Sigmoid colon (tissue), 7 donors: ENCODE results near the gene C14orf119. TPM values are rescaled to one million over a fixed set of nuclear protein-coding genes. Genes with fewer than 3 reads are reported as not detected.

Experiments
- DNase-seq: peaks from one replicate; pipeline ENCODE4 v3.0.0-alpha.2; 2019
- H3K27ac ChIP-seq, 4 donors: fragments of 200-600 bp; sonication (generic); one replicate each; pipeline ENCODE4 v1.5.1; 2016 to 2019; ENCODE audit warnings: mild to moderate bottlenecking in 1 of 4
- H3K27me3 ChIP-seq, 3 donors: fragments of 200-600 bp; sonication (generic); one replicate each; pipeline ENCODE4 v1.5.1; 2019; ENCODE audit warnings: mild to moderate bottlenecking in 1 of 3
- H3K36me3 ChIP-seq, 4 donors: fragments of 200-600 bp; sonication (generic); one replicate each; pipeline ENCODE4 v1.5.1; 2016 to 2019
- H3K4me1 ChIP-seq, 4 donors: fragments of 200-600 bp; sonication (generic); one replicate each; pipeline ENCODE4 v1.5.1; 2017 to 2019
- H3K4me3 ChIP-seq, 4 donors: fragments of 200-600 bp; sonication (generic); one replicate each; pipeline ENCODE4 v1.5.1; 2017 to 2019; ENCODE audit warnings: mild to moderate bottlenecking in 2 of 4, moderate library complexity in 1 of 4
- H3K9me3 ChIP-seq, 4 donors: fragments of 200-600 bp in 3 of 4; sonication (generic) in 3 of 4; one replicate each; pipeline versions ENCODE4 v1.5.1 to v1.6.1; 2013 to 2019
- EP300 ChIP-seq, 4 donors: sonication (generic); formaldehyde crosslinking; IDR thresholded peaks; one replicate each; pipeline ENCODE4 v1.6.1; 2017; ENCODE audit warnings: antibody characterized with exemption in 4 of 4
- POLR2A ChIP-seq, 2 donors: fragments of 450-650 bp; IDR thresholded peaks; one replicate each; pipeline ENCODE4 v1.6.1; 2016; ENCODE audit warnings: antibody characterized with exemption in 2 of 2, mild to moderate bottlenecking in 2 of 2, moderate library complexity in 2 of 2
- POLR2AphosphoS5 ChIP-seq, 4 donors: sonication (generic); formaldehyde crosslinking; IDR thresholded peaks; one replicate each; pipeline ENCODE4 v1.6.1; 2017; ENCODE audit warnings: antibody characterized with exemption in 4 of 4
- WGBS, 2 donors: extraction: QIAGEN DNeasy Blood & Tissue Kit; methylation state at CpG; one replicate each; pipeline ENCODE4 v1.1.7; 2013; 5-methylcytosine and 5-hydroxymethylcytosine counted together
- intact Hi-C: fragments of 100-400 bp; cut with DNase I; formaldehyde crosslinking; loops from one replicate; pipeline ENCODE4 v1.15.1; 2023
- polyA plus RNA-seq, 3 donors: library from polyadenylated mRNA; stranded (reverse); fragments of 200-250 nt; gene quantifications; one replicate each; pipeline ENCODE4 v1.2.3, GENCODE V29; 2013
- total RNA-seq, 4 donors: library from RNA; depleted of rRNA; stranded (reverse); fragments of >200 nt; gene quantifications; one replicate each; pipeline ENCODE4 v1.1.0, GENCODE V29; 2016
- TF ChIP-seq, protein P1 (sequence below), 4 experiments: fragments of 450-650 bp in 3 of 4; fragments of 200-600 bp in 1 of 4; IDR thresholded peaks; one replicate each; pipeline ENCODE4 v1.5.1; 2016 to 2019; ENCODE audit warnings: antibody characterized with exemption in 4 of 4, mild to moderate bottlenecking in 3 of 4, moderate library complexity in 2 of 4
- donor health status: healthy with polysubstance abuse.
- donor health status: Bipolar disorder and iron deficiency.
- donor health status: healthy.

The C14orf119 gene
- total and polyA plus RNA-seq, 7 donors, result 22.4 to 94.3 (median 38.9) TPM

GRCh38 chr14:23097786-23098185 lies 2.5 kb downstream of the C14orf119 start:
- TF ChIP-seq POLR2A (IDR thresholded peaks at IDR 0.05), result no peak
- TF ChIP-seq, protein P1, sequence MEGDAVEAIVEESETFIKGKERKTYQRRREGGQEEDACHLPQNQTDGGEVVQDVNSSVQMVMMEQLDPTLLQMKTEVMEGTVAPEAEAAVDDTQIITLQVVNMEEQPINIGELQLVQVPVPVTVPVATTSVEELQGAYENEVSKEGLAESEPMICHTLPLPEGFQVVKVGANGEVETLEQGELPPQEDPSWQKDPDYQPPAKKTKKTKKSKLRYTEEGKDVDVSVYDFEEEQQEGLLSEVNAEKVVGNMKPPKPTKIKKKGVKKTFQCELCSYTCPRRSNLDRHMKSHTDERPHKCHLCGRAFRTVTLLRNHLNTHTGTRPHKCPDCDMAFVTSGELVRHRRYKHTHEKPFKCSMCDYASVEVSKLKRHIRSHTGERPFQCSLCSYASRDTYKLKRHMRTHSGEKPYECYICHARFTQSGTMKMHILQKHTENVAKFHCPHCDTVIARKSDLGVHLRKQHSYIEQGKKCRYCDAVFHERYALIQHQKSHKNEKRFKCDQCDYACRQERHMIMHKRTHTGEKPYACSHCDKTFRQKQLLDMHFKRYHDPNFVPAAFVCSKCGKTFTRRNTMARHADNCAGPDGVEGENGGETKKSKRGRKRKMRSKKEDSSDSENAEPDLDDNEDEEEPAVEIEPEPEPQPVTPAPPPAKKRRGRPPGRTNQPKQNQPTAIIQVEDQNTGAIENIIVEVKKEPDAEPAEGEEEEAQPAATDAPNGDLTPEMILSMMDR (IDR thresholded peaks at IDR 0.05), result no peak
- no peak for TF ChIP-seq POLR2AphosphoS5 (IDR thresholded peaks at IDR 0.05)
- TF ChIP-seq EP300 (IDR thresholded peaks at IDR 0.05), result no peak
- DNase-seq, result no peak
- Histone ChIP-seq H3K4me3 (no peak overlapping the region), H3K9me3 (no peaks in the 10 kb centered on the region), H3K36me3 (peaks cover 0 to 25% (median 12%) of the 10 kb centered on the region in 4 donors), H3K27me3 (no peaks in the 10 kb centered on the region), H3K27ac (peak overlapping the region in 1 of 4 donors; percentile 11), H3K4me1 (peaks cover 0 to 39% (median 30%) of the 10 kb centered on the region in 4 donors)
- 88 to 89% methylated on average over 7 of the region's 7 CpGs for WGBS, 2 donors
- intact Hi-C loops, result loop anchor here (5.0 to 10.0 kb wide), 3 partner anchors 207 to 457 kb away; partner anchors contain the start of genes BCL2L2, LRP10, PPP1R3E and THTPA

- H3K36me3 ChIP-seq, result peaks cover 0 to 21% (median 12%) of the 10 kb centered on the region in 4 donors
- H3K4me1 ChIP-seq, result peaks cover 0 to 26% (median 18%) of the 10 kb centered on the region in 4 donors
- H3K4me3 ChIP-seq, result no peak overlapping the region
- TF ChIP-seq POLR2AphosphoS5 (IDR thresholded peaks at IDR 0.05) (no peak), EP300 (IDR thresholded peaks at IDR 0.05) (no peak), POLR2A (IDR thresholded peaks at IDR 0.05) (no peak)
- TF ChIP-seq, protein P1 (IDR thresholded peaks at IDR 0.05), result no peak
- no peaks in the 10 kb centered on the region for H3K9me3 ChIP-seq
- DNase-seq, result no peak
- peak overlapping the region in 1 of 4 donors; percentile 21 for H3K27ac ChIP-seq
- no peaks in the 10 kb centered on the region for H3K27me3 ChIP-seq
- intact Hi-C loops, result loop anchor here (5.0 to 10.0 kb wide), 3 partner anchors 205 to 455 kb away; partner anchors contain the start of genes BCL2L2, LRP10, PPP1R3E and THTPA
- WGBS, 2 donors, result 93 to 94% methylated on average over 10 of the region's 10 CpGs
These were observed 4.0 kb downstream of the C14orf119 start for GRCh38 chr14:23099212-23099861.

DNA sequence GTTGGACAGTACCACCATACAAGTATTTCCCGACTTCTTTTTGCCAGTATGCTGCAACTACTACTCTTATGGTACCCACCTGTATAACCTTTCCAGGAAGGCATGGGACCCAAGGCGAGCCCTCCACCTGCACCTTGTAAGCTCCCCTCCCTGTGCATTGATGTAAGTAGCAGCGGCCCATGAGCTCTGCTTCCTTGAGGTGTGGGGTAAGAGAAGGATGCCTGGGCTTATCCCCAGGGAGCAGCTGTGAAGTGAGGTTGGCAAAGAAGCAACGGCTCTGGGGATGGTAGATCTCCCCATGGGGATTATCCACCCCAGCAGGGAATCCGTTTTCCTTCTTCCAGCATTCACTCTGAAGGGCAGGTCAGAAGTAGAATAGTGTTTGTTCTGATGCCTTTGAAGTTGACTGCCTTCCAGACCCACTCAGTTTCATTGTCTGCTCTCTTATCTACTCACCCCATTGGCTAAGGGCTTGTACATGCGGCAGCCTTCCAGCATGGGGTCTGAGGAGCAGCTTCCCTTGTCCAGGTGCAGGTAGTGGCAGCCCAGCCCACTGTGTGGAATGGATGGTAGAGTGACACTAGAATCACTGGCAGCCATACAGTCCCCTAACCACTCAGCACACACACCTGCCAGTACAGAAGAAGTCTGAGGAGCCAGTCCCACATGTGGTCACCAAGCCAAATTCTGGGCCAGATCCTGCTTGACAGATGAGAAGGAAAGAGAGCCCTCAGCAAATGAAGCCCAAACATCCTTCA lies 6.1 kb downstream of the C14orf119 start:
- Histone ChIP-seq H3K36me3 (peaks cover 0 to 21% (median 12%) of the 10 kb centered on the region in 4 donors), H3K9me3 (no peaks in the 10 kb centered on the region), H3K4me3 (no peak overlapping the region), H3K4me1 (peaks cover 0 to 29% (median 25%) of the 10 kb centered on the region in 4 donors), H3K27me3 (no peaks in the 10 kb centered on the region), H3K27ac (no peak overlapping the region)
- TF ChIP-seq POLR2A (IDR thresholded peaks at IDR 0.05), result no peak
- TF ChIP-seq EP300 (IDR thresholded peaks at IDR 0.05), result no peak
- DNase-seq, result no peak
- intact Hi-C loops, result no loop called here
- WGBS, 2 donors, result 87 to 89% methylated on average over 6 of the region's 6 CpGs

DNA sequence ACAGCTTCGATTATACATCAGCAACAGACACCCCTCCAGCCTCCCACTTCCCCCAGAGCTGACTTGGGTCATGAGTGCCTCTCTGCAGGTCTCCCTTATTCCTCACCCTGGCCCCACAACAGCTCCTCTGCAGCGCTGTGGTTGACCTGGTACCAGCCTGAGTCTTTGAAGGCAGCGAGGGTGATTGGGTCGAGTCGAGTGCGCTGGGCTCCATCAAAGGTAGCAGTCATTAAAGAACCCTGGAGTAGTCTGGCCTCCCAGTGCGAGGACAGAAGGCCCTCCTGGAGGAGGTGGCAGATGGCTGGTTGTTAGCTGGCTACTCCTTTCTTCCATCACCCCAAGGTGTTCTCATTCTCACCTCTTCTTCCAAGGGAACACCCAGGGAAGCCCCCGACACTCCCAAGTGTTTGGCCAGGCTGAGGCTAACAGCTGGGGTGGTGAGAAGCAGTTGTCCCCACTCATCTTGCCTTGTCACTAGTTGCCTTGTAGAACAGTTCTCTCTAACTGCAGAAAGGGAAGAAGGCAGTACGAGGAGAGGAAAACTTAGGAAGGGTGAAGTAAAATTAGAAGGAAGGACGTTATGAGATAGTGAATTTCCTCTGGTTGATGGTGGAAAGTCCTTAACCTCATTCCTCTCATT lies 6.8 kb downstream of the C14orf119 start:
- Histone ChIP-seq H3K4me3 (no peak overlapping the region), H3K4me1 (peaks cover 0 to 22% (median 18%) of the 10 kb centered on the region in 4 donors), H3K36me3 (peaks cover 0 to 21% (median 12%) of the 10 kb centered on the region in 4 donors), H3K9me3 (no peaks in the 10 kb centered on the region), H3K27ac (no peak overlapping the region), H3K27me3 (no peaks in the 10 kb centered on the region)
- no peak for DNase-seq
- TF ChIP-seq EP300 (IDR thresholded peaks at IDR 0.05), result no peak
- no peak for TF ChIP-seq POLR2A (IDR thresholded peaks at IDR 0.05)
- TF ChIP-seq, protein P1 (IDR thresholded peaks at IDR 0.05), result no peak
- TF ChIP-seq POLR2AphosphoS5 (IDR thresholded peaks at IDR 0.05), result no peak
- WGBS, 2 donors, result 84 to 86% methylated on average over 10 of the region's 10 CpGs
- intact Hi-C loops, result no loop called here
